Astrocyte (in vitro differentiated cells and primary cell): ENCODE measurements around the gene MAN2A1. TPM values are rescaled to one million over a fixed set of nuclear protein-coding genes. Genes with fewer than 3 reads are reported as not detected.

ENCODE experiments used
- DNase-seq: peaks from one replicate; pipeline ENCODE4 v3.0.0-alpha.2; 2010; ENCODE audit warnings: low read depth
- FAIRE-seq: peaks from 2 replicates; lab custom pipeline; 2011; peaks lifted over from hg19 to GRCh38; lab: Jason Lieb, UNC
- H2AFZ ChIP-seq: 2 replicates; pipeline ENCODE4 v1.6.0; 2012; ENCODE audit warnings: low read depth, low read length, inconsistent platforms
- H3K27ac ChIP-seq: 2 replicates; pipeline ENCODE4 v1.5.1; 2011; ENCODE audit warnings: low read depth, low read length, inconsistent platforms
- H3K27me3 ChIP-seq: 2 replicates; pipeline ENCODE4 v1.6.0; 2011; ENCODE audit warnings: low read length, inconsistent platforms; ENCODE audit not compliant: insufficient read depth
- H3K36me3 ChIP-seq: 2 replicates; pipeline ENCODE4 v1.5.1; 2011; ENCODE audit warnings: low read length, inconsistent platforms; ENCODE audit not compliant: insufficient read depth
- H3K4me1 ChIP-seq: 2 replicates; pipeline ENCODE4 v1.5.1; 2011; ENCODE audit warnings: low read length, inconsistent platforms; ENCODE audit not compliant: insufficient read depth
- H3K4me2 ChIP-seq: 2 replicates; pipeline ENCODE4 v1.6.0; 2012; ENCODE audit warnings: low read length, inconsistent platforms
- H3K4me3 ChIP-seq: 2 replicates; pipeline ENCODE4 v1.5.1; 2011; ENCODE audit warnings: low read depth, mild to moderate bottlenecking, low read length, inconsistent platforms; ENCODE audit not compliant: insufficient read depth
- H3K79me2 ChIP-seq: 2 replicates; pipeline ENCODE4 v1.6.0; 2012; ENCODE audit warnings: mild to moderate bottlenecking, low read length, inconsistent platforms; ENCODE audit not compliant: insufficient read depth
- H3K9ac ChIP-seq: 2 replicates; pipeline ENCODE4 v1.6.0; 2012; ENCODE audit warnings: mild to moderate bottlenecking, low read length, inconsistent platforms
- H3K9me3 ChIP-seq: 2 replicates; pipeline ENCODE4 v1.5.1; 2012; ENCODE audit warnings: low read depth, mild to moderate bottlenecking, low read length, inconsistent platforms; ENCODE audit not compliant: insufficient read depth
- H4K20me1 ChIP-seq: 2 replicates; pipeline ENCODE4 v1.6.0; 2012; ENCODE audit warnings: low read length, inconsistent platforms; ENCODE audit not compliant: insufficient read depth
- H3K27ac Mint-ChIP-seq: one replicate; pipeline ENCODE4 v1.8.0; 2021; ENCODE audit warnings: mild to moderate bottlenecking, mixed read lengths; ENCODE audit not compliant: unreplicated experiment
- H3K27me3 Mint-ChIP-seq: one replicate; pipeline ENCODE4 v1.8.0; 2021; ENCODE audit warnings: low read depth, mixed read lengths; ENCODE audit not compliant: unreplicated experiment
- H3K36me3 Mint-ChIP-seq: one replicate; pipeline ENCODE4 v1.8.0; 2021; ENCODE audit warnings: low read depth, mixed read lengths; ENCODE audit not compliant: unreplicated experiment
- H3K4me1 Mint-ChIP-seq: one replicate; pipeline ENCODE4 v1.8.0; 2021; ENCODE audit warnings: low read depth, mixed read lengths; ENCODE audit not compliant: unreplicated experiment
- H3K4me3 Mint-ChIP-seq: one replicate; pipeline ENCODE4 v1.8.0; 2021; ENCODE audit warnings: mild to moderate bottlenecking, moderate library complexity, mixed read lengths; ENCODE audit not compliant: unreplicated experiment
- H3K9me3 Mint-ChIP-seq: one replicate; pipeline ENCODE4 v1.8.0; 2021; ENCODE audit warnings: mild to moderate bottlenecking, mixed read lengths; ENCODE audit not compliant: unreplicated experiment
- CTCF ChIP-seq: IDR thresholded peaks from 2 replicates; pipeline ENCODE4 v1.5.1; 2011; ENCODE audit warnings: low read depth, mild to moderate bottlenecking, inconsistent platforms, low read length, moderate library complexity; ENCODE audit not compliant: insufficient read depth
- EZH2 ChIP-seq: IDR thresholded peaks from 2 replicates; pipeline ENCODE4 v1.6.1; 2012; ENCODE audit warnings: mild to moderate bottlenecking, low read length, inconsistent platforms; ENCODE audit not compliant: insufficient read depth
- total RNA-seq: library from RNA; stranded (reverse); gene quantifications from 2 replicates; pipeline ENCODE4 v1.2.1, GENCODE V29; 2021

MAN2A1 gene
- total RNA-seq, 1 donor from 2014 or later, result 109 TPM

- H3K9ac ChIP-seq, result no peak overlapping the region
- Mint-ChIP-seq H3K4me1 (peaks cover 2% of the 10 kb centered on the region), H3K4me3 (no peak overlapping the region), H3K27ac (no peak overlapping the region), H3K36me3 (peaks cover 5% of the 10 kb centered on the region), H3K9me3 (no peaks in the 10 kb centered on the region), H3K27me3 (no peaks in the 10 kb centered on the region)
- no peaks in the 10 kb centered on the region for H3K9me3 ChIP-seq
- H3K36me3 ChIP-seq, result peaks cover 18% of the 10 kb centered on the region
- H3K27me3 ChIP-seq, result no peaks in the 10 kb centered on the region
- no peak overlapping the region for H2AFZ ChIP-seq
- DNase-seq (no peak), FAIRE-seq (no peak)
- no peaks in the 10 kb centered on the region for H4K20me1 ChIP-seq
- H3K79me2 ChIP-seq, result no peaks in the 10 kb centered on the region
- TF ChIP-seq CTCF (peak; percentile 6), EZH2 (no peak)
- H3K4me2 ChIP-seq, result no peak overlapping the region
- H3K4me3 ChIP-seq, result no peak overlapping the region
- H3K4me1 ChIP-seq, result peaks cover 3% of the 10 kb centered on the region
- H3K27ac ChIP-seq, result no peak overlapping the region
Measured at GRCh38 chr5:109819878-109820277, 130.2 kb downstream of the MAN2A1 start.

GRCh38 chr5:109823597-109823996 lies 133.9 kb downstream of the MAN2A1 start:
- Histone ChIP-seq H3K9me3 (no peaks in the 10 kb centered on the region), H3K9ac (no peak overlapping the region), H3K4me3 (no peak overlapping the region), H3K79me2 (no peaks in the 10 kb centered on the region), H3K4me2 (no peak overlapping the region), H3K4me1 (peaks cover 12% of the 10 kb centered on the region), H3K36me3 (peaks cover 19% of the 10 kb centered on the region), H3K27ac (peak overlapping the region; percentile 49), H2AFZ (no peak overlapping the region), H4K20me1 (no peaks in the 10 kb centered on the region), H3K27me3 (no peaks in the 10 kb centered on the region)
- Mint-ChIP-seq H3K27ac (no peak overlapping the region), H3K4me1 (peaks cover 16% of the 10 kb centered on the region), H3K27me3 (no peaks in the 10 kb centered on the region), H3K9me3 (no peaks in the 10 kb centered on the region), H3K36me3 (peaks cover 5% of the 10 kb centered on the region), H3K4me3 (no peak overlapping the region)
- FAIRE-seq (no peak), DNase-seq (peak; percentile 35)
- TF ChIP-seq CTCF, result no peak
- TF ChIP-seq EZH2, result no peak

- Histone ChIP-seq H3K79me2 (no peaks in the 10 kb centered on the region), H3K4me1 (peaks cover 12% of the 10 kb centered on the region), H3K27me3 (no peaks in the 10 kb centered on the region), H3K4me3 (no peak overlapping the region), H2AFZ (no peak overlapping the region), H3K27ac (peak overlapping the region; percentile 6), H3K9me3 (no peaks in the 10 kb centered on the region), H3K4me2 (peak overlapping the region; percentile 11), H4K20me1 (no peaks in the 10 kb centered on the region), H3K36me3 (peaks cover 9% of the 10 kb centered on the region), H3K9ac (no peak overlapping the region)
- Mint-ChIP-seq H3K27me3 (no peaks in the 10 kb centered on the region), H3K27ac (no peak overlapping the region), H3K4me3 (no peak overlapping the region), H3K4me1 (peaks cover 16% of the 10 kb centered on the region), H3K36me3 (peaks cover 3% of the 10 kb centered on the region), H3K9me3 (no peaks in the 10 kb centered on the region)
- DNase-seq, result peak; percentile 27
- TF ChIP-seq EZH2, result no peak
- no peak for TF ChIP-seq CTCF
- FAIRE-seq, result peak; percentile 17
Measured at GRCh38 chr5:109825450-109825849, 135.7 kb downstream of the MAN2A1 start.
